ENCODE results near the gene MGP.

DNA sequence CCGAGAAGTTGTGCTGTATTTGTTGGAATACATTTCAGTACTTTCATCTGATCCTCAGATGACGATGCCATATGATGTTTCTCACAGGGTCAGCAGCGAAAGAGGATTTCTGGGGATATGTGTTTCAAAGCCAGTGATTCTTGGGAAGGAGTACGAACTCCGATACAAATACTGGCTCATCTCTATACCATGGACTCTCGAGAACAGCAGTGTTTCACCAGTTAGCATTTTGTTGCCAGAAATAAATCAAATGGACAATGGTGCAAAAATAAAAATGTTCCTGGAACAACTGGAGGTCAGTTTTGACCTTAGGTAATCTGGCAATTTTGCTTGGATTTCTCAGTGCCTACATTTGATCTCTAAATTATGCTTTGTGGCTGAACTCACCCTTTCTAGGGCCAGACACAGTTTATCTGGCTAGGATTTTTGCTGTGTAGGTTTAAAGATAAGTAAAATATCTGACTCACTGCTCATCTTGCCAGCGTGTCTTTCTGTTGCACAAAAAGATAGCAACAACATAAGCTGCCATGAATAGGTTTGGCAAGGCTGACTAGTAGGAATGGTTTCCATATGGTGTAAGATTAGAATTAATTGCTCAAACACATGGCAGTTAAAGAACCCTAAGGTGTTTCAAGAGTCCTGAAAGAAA lies 11.0 kb upstream of the MGP start:
- TF ChIP-seq EZH2 (optimal IDR thresholded peaks at IDR 0.05; ENCODE audit: low read depth, low read length) (no peak), EZH2phosphoT487 (IDR thresholded peaks at IDR 0.05; ENCODE audit: low read length) (no peak)
- TF ChIP-seq, protein P1, sequence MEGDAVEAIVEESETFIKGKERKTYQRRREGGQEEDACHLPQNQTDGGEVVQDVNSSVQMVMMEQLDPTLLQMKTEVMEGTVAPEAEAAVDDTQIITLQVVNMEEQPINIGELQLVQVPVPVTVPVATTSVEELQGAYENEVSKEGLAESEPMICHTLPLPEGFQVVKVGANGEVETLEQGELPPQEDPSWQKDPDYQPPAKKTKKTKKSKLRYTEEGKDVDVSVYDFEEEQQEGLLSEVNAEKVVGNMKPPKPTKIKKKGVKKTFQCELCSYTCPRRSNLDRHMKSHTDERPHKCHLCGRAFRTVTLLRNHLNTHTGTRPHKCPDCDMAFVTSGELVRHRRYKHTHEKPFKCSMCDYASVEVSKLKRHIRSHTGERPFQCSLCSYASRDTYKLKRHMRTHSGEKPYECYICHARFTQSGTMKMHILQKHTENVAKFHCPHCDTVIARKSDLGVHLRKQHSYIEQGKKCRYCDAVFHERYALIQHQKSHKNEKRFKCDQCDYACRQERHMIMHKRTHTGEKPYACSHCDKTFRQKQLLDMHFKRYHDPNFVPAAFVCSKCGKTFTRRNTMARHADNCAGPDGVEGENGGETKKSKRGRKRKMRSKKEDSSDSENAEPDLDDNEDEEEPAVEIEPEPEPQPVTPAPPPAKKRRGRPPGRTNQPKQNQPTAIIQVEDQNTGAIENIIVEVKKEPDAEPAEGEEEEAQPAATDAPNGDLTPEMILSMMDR (IDR thresholded peaks at IDR 0.05; ENCODE audit: low read length), result no peak
